CMK (cell line): ENCODE results near the gene LRRC63.
A peak's percentile ranks its signal among the peaks of the same experiment; 100 is the strongest.
"Not testable (repeated sequence)": the region's sequence is repeated elsewhere in the genome, so short reads cannot be mapped to it uniquely, and the experiment has no call there.

ENCODE experiments used
- DNase-seq: peaks from one replicate; pipeline ENCODE4 v3.0.0-alpha.2; 2010; ENCODE audit warnings: low read depth

LRRC63 gene

DNA sequence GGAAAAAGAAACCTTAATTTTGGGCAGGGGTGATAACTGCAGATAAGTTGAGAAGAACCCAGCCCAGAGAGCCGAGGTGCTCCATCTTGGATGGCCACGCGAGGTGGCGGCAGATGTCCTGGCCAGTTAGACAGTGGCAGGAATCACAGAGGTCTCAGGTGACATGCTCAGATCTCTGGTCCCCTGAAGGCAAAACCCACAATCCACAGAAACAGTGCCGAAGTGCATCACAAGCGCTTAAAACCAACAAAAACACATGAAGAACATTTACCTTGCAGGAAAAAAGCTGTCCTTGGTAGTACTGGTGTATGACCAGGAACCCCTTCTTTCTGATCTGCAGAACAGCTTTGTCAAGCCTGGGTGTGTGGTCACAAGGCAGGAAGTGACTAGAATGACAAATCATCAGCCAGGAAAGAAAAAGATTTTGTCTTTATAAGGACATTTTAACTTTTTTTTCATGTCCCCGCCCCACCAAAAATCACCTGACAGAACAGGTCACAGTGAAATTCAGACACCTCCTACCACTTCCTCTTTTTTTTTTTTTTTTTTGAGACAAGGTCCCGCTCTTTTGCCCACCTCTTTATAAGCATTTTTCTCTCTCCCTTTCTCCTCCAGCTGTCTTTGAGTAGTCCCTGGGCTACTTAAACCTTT lies 29.8 kb upstream of the LRRC63 start, which contains the start of gene LCP1:
LCP1 (minus strand) TSS at position 338 of the 651 bp plus-strand sequence. CDS start 22,515 bp downstream, outside the sequence.
- no peak for DNase-seq

DNA sequence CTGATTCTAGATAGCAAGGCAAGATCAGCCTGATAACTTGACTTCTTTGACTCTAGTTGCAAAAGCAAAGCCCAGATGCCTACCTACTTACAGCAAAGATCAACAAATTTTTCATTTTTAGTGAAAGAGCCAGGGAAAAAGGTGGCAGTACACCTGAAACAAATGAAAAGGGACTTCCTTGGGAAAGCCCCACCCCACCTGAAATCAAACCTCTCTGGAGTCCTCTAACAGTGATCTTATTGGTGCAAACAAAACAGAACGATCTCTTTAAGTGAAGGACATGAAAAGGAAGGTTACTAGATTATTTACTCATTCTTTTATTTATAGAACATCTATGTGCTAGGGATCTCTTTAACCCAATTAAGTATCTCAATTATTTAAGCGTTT lies 29.2 kb upstream of the LRRC63 start:
- DNase-seq: no peak

DNA sequence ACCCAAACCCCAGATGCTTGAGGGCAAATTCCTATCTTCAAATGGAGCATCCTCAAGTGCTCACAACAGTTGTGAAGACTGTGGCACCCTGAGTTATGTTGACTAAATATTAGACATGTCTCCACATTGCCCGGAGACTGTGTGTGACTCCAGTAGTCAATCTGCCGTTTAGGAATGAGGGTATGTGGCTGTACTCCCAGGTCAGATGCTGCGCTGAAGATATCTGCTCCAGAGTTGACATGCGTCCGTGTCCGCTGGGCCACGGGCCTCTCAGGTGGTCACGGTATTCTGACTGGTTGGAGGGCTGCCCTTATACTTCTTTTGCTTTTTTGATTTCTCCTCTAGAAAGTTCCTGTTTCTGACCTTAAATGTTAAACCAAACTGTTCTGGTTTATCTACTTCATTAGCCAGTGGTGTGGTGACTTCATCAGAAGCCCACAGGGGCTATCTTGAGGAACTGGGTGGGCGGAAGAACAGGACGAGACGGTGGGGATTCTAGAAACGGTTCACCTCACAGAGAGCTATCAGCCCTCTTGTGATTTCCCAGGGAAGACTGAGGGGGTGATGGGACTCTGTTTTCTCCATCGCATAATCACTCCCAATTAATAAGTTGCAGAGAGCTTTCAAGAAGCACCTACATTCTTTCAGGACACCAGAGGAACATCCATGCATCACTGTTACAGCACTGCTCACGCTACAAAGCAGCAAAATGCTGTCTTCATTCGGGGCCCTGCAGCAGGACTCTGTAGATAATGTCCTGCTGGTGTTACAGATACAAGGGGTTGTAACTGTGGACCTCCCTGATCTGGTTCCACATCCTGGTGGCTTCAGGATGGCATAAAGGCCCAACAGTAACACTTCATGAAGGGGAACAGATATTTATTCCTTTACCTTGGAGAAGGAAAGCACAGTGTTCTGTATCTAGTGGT lies 28.4 kb upstream of the LRRC63 start:
- no peak for DNase-seq

DNA sequence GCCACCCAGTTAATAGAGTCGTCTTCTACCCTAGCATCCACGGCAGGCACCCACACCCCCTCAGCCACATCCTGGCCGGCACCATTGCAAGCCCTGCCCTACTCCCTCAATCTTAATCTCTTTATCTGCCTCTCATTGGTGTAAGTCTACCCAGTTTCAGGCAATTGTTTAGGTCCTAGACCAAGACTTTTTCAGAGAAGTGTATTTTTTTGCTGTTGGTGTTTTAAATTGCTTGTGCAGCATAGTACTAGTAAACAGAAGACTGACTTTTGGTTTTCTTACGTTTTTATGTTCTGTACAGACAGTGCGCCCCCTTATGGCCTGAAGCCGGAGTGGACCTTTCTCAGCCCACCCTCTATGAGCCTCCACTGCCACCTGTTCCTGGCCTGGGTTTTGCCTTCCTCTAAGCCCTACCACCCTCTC lies 27.4 kb upstream of the LRRC63 start:
- DNase-seq: no peak

DNA sequence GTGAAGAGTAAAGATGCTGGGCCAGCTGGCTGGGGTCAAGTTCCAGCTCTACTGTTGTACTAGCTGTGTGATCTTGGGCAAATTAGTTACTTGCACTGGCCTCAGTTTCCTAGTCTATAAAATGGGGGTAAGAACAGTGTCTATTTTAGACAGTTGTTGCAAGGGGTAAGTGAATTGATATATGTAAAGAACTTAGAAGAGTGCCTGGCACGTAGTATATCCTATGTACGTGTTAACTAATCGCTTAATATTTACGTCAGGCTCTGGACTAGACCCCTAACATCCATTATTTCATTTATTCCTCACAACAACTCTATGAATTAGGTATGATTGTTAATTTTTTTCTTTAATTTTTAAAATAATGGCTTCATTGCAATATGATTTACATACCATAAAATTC lies 26.1 kb upstream of the LRRC63 start:
- DNase-seq: no peak

DNA sequence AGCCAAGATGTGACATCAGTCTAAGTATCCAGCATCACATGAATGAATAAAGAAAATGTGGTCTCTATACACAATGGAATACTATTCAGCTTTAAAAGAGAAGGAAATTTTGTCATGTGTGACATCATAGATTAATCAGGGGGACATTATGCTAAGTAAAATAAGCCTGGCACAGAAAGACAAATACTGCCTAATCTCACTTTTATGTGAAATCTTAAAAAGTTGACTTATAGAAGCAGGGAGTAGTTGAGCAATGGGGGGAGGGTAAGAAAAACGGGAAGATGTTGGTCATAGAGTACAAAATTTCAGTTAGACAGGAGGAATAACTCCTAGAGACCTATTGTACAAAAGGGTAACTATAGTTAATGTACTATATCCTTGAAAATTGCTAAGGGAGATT lies 19.3 kb upstream of the LRRC63 start:
- DNase-seq: no peak

DNA sequence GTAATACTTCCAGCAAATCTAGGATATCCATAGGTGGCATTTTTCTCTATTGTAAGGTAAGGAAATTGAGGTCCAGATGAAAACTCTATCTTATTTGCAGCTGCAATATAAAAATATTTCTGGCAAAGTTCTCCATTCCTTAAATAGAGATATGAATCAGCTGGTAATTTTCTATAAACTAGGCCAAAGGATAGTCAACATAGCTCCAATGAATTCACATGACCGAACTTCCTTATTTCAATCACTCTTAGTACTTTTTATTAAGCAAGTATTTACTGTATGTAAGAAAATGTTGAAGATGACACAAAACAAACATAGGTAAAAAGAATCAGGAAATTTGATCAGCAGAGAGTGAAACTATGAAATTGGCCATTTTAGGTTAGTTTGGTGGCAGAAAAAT lies 16.7 kb upstream of the LRRC63 start:
- no peak for DNase-seq

DNA sequence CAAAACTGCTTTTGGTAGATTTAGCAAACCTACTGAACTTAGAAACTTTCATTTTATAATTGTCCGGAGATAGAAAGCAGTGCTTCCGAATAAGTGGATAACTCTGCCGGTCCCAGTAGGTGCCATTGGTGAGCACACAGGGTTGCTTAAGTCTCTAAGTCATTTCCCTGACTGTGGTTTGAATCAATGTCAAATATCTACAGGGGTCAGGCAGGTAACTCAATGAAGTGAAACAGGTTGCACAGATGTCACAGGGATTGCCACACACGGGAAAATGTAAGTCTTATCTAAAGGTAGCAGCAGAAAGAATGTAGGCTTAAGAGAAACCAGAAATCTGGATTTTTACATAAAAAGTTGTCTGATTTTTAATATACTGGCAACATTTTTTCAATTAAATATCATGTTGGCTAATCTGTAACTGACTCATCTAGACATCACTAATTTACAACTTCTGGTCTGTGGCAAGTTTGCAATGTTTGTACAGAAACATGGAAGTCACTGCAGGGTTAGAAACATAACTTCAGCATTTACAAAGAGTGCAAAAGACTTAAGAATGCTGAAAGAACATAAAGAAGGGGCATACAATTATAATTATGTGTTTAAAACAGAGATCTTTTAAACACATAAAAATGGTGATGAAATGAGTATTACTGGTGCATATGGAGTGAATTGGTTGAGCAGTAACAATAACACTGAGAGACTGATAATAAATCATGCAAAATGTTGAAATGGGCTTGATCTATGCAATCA lies 14.3 kb upstream of the LRRC63 start:
- DNase-seq: no peak

DNA sequence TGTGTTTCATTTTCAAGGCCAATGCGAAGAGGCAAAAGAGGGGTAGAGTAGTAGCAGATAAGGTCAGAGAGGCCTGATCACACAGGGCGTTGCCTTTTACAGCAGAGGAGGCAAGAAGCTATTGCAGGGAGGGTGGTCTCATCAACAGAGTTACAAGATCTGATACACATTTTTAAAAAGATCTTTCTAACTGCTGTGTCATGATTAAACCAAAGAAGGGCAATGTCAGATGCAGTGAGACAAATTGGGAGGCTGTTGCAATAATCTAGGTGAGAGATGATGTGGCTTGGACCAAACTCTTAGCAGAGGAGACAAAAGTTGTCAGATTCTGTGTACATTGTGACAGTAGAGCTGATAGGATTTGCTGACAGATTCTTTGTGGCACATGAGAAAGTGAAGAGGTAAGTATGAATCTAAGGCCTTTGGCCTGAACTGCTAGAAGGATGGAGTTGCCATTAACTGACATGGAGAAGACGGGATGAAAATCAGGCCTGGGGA lies 13.0 kb upstream of the LRRC63 start:
- DNase-seq: no peak

DNA sequence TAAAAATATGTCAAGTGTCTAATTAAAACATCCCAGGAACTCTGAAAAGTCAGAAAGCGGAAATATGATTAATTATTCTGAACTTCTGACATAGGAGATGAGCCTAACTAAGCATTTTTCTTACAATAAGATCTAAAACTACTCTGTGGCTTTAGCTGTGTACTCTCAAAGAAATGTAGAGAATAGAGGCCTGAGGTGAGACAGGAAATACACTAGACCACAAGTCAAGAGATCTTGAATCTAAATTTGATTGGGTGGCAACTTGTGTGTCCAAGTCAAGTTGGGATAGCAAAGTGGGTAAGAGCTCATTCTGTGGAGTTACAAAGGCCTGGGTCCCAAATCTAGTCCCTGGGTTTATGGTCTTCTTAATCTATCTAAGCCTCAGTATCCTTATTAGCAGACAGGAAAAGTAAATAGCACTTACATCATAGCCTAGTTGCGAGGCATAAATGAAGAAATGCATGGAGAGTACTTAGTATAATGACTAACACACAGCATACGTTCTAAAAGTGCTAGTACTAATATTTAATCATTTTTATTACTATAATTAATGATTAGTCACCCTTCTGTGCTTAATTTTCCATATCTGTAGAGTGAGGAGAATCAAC lies 9.4 kb upstream of the LRRC63 start:
- DNase-seq: no peak

DNA sequence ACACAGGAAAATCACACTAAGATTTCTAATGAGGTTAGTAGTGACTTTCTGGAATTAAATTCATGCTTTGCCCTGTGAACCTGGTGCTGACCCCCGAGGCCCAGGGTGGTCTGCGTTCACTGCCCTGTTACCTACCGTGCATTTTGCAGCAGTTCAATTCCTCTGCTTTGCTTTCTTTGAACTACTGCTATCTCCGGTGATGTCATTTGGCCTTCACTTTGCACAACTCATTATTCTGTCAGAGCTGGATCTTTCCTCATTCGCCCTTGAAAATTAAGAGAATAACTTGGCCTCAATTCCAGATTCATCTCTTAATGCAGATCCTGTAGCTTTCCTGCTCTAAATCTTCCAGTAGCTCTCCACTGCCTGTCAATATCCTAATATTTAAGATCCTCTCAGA lies 8.8 kb upstream of the LRRC63 start:
- DNase-seq: no peak

DNA sequence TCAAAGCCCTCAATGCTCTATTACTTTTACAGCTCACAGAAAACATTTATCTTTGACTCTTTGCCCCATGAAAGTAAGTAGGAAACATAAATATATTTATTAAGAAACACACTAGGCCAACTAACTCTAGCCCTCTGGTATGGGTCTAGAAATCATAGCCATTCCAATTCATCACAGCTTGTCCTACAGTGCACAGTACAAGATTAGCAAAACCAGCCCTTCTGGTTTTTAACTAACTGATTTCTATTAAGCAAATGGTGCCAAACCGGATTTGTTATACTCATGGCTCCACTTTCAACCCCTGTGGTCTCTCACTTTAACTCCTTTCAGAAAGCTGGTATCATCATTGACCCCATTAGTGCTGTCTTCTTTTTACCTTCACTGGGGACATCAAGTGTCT lies 5.6 kb upstream of the LRRC63 start:
- DNase-seq: no peak

DNA sequence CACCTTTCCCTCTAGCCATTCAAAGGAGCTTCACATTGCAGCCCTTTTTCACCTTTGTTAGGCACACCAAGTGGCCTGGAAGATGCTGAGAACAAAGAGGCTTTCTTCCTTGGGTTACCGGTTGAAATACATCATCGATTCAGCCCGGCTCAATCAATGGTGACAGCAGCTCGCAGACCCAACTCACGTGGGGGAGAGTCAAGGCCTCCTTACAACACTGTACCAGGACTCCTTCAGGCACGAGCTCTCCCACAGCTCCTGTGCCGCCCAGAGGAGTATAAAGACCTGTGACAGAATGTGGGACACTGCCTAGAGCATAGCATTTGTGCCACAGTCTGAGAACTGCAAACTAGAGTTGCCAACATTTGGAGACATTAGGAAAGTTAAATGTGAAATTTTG lies 3.9 kb upstream of the LRRC63 start:
- DNase-seq: no peak

DNA sequence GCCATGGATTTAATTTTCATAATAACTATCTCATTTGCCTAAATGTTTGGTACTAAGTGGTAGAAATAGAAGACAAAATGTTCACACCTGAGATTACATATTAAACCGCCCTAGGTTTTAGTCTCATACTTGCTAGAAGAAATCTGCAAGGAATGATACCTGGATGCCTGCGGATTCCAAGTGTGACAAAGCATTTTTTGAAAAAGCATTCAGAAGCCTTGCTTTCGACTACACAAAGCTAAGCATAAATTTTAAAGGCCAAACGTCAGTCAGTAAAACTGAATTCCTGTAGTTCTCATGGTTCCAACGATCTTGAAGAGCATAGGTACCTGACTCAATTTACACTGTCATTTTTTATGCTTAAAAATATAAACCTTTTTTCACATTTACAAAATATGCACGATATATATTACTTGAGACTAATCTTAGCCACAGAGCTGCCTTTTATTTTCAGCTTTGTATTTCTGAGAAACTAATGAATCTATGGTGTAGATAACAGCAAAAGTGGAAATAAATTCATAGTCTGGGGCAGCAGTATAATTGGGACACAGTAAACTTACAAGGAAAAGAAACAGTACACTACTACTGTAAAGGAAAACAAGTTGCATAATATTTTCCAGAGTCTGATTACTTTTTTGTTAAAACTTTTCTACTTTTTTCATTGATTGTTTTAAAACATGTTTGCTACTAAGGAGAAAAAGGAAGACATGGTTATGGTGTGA lies 1.2 kb upstream of the LRRC63 start:
- DNase-seq: no peak

DNA sequence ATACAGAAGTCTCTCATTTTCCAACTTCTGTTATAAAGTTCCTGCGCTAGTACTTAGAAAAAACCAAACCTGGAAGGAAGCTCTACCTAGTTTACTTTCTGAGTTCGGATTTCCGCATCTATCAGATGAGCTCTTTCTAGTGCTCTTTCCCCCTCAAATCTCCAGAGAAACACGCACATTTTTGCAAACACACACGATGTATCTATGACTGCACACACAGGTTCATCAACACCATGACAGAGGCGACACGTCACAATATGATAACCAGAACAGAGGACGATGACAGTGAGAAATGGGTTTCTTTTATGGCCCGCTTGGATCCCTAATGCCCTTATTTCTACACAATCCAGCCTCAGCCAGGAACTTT lies 629 bp upstream of the LRRC63 start:
- no peak for DNase-seq

DNA sequence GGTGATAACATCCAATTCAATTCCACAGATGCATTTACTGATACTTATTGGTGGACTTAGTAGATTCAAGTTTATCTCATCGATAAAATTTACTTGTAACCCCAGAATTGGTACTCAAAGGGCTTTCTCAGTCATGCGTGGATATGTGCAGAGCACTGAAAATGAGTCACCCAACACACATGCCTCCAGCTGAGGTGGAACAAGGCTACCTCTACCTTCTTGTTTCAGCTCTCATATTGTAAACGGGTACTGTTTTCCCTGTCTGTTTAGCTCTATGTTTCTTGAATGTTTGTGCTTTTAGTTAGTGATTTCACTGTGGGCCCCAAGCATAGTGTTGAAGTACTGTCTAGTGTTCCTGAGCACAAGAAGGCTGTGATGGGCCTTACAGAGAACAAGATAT lies 1.5 kb downstream of the LRRC63 start:
- no peak for DNase-seq

DNA sequence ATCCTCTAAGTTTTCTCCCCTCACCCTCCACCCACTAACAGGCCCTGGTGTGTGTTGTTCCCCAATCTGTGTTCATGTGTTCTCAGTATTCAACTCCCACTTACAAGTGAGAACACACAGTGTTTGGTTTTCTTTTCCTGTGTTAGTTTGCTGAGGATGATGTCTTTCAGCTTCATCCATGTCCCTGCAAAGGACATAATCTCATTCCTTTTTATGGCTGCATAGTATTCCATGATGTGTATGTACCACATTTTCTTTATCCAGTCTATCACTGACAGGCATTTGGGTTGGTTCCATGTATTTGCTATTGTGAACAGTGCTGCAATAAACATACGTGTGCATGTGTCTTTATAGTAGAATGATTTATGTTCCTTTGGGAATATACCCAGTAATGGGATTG lies 3.0 kb downstream of the LRRC63 start:
- not testable (repeated sequence) for DNase-seq

DNA sequence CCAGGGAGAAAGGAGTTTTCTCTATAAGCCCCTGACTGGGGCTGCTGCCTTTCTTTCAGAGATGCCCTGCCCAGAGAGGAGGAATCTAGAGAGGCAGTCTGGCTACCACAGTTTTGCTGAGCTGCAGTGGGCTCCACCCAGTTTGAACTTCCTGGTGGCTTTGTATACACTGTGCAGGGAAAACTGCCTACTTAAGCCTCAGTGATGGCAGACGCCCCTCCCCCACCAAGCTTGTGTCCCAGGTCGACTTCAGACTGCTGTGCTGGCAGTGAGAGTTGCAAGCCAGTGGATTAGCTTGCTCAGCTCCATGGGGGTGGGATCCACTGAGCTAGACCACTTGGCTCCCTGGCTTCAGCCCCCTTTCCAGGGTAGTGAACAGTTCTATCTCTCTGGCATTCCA lies 8.5 kb downstream of the LRRC63 start:
- DNase-seq: peak; percentile 35

DNA sequence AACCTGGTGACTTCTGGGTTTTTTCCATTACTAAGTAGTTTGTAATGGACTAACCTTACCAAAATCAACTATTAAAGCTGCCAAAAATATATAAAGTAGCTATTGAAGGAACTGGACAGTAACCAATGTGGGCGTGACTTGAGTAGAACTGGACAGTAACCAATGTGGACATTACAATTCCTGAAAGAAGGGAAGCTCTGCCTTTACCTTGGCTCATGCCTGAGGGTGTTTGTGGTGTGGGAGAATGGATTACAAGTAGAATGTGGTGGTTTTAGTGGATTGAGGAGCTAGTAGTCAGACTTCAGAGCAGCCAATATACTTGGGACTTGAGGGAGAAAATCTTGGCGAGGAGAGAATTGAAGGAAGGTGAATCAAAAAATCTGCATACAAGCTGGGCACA lies 17.5 kb downstream of the LRRC63 start:
- no peak for DNase-seq

DNA sequence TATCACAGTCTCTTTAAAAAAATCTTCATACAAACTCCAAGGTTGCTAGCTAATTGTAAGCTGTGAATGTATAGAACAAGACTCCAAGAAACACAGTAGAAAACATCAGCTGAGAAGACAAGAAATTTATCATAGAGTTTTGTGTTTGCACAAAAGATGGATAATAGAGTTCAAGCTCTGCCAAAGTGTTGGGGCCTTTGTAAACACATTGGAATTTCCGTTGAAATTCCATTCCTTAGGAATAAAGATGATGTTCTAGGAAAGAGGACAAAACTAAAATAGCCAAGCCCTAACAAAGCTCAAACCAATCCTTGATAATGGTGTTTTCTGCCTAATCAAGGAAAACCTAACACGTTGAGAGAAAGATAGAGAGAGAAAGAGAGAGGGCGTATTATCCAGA lies 20.6 kb downstream of the LRRC63 start:
- DNase-seq: no peak

DNA sequence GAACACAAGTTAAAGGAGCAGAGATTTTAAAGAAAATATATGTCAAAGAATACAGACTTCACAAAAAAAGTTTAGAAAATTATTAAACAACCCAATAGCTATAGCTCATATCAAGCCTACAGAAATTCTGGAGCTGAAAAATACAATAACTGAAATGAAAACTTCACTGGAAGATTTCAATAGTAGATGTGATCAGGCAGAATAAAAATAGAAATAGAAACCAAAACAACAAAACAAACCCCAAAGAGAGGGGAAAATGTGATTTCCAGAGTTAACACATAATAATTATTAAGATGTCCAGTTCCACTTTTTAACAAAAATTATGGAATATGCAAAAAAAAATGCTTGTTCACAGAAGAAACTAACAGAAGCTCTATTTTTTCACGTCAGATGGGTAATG lies 23.6 kb downstream of the LRRC63 start:
- DNase-seq: no peak

DNA sequence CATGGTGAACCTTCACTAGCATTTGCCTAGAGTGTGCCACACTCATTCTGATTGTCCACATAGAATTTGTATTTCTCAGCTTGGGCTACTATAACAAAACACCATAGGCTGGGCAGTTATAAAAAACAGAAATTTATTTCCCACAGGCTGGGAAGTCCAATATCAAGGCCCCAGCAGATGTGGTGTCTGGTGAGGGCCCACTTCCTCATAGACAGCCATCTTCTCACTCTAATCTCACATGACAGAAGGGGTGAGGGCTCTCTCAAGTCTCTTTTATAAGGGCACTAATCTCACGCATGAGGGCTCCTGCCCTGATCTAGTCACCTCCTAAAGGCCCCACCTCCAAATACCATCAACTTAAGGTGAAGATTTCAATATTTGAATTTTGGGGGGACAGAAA lies 53.6 kb downstream of the LRRC63 start:
- no peak for DNase-seq
